Measurements from ENCODE around the gene MAPK12. TPM values are rescaled to one million over a fixed set of nuclear protein-coding genes. Genes with fewer than 3 reads are reported as not detected.

Gene MAPK12
- total and polyA plus RNA-seq, 2 of the 8 experiments (the other 6 are each of a cell fraction or from before 2014, with no cell fraction given) = 17.3 to 20.3 TPM

- H3K4me1 ChIP-seq (replicated peaks in 1 of 4; ENCODE audit: control insufficient read depth in 3 of 4, insufficient read depth in 4 of 4, low read length in 3 of 4) = peaks cover 0 to 9% (median 5%) of the 10 kb centered on the region in 4 experiments; a peak in 6 of 7 replicates
- CTCF ChIA-PET (ENCODE audit: partially characterized antibody) = interaction anchor here (1.0 to 1.1 kb wide), 3 partner anchors 11 to 38 kb away, joined by 3 to 5 read pairs (median 3); no protein-coding TSS in a partner anchor
Observed at GRCh38 chr22:50287731-50288130, 26.2 kb upstream of the MAPK12 start.

More at GRCh38 chr22:50287731-50288130, 26.2 kb upstream of the MAPK12 start:
- Histone ChIP-seq H3K4me3 (ENCODE audit: extremely low read depth in 1 of 4, insufficient read depth in 2 of 4, low read depth in 3 of 4, low read length in 4 of 4) (no peak overlapping the region), H2BK15ac (ENCODE audit: low read length) (no peak overlapping the region), H2AFZ (ENCODE audit: low read length) (no peak overlapping the region), H4K8ac (ENCODE audit: extremely low read depth, insufficient read depth, low read length) (peak overlapping the region; percentile 25; the same call in 1 of the 2 replicates), H3K9ac (replicated peaks in 1 of 4; ENCODE audit: extremely low read depth in 1 of 4, low read depth in 3 of 4, low read length in 3 of 4) (no peak overlapping the region), H4K20me1 (replicated peaks in 1 of 2; ENCODE audit: control insufficient read depth in 1 of 2, insufficient read depth in 2 of 2, low read length in 2 of 2) (peaks cover 8 to 28% of the 10 kb centered on the region in 2 experiments), H3K9me3 (ENCODE audit: insufficient read depth in 2 of 2, low read depth in 1 of 2, low read length in 1 of 2) (no peaks in the 10 kb centered on the region), H3K27me3 (replicated peaks in 1 of 4; ENCODE audit: control insufficient read depth in 3 of 4, extremely low read depth in 1 of 4, insufficient read depth in 3 of 4, low read length in 3 of 4) (no peaks in the 10 kb centered on the region), H3K79me1 (ENCODE audit: low read depth, low read length) (peaks cover 11% of the 10 kb centered on the region), H2BK20ac (ENCODE audit: low read length) (no peak overlapping the region), H3K14ac (ENCODE audit: insufficient read length) (no peak overlapping the region), H2BK12ac (ENCODE audit: low read depth, low read length) (no peak overlapping the region), H3K4ac (replicated peaks; ENCODE audit: insufficient read length, low read depth, low read length) (no peak overlapping the region), H3K18ac (ENCODE audit: extremely low read depth, low read length) (no peak overlapping the region), H3K27ac (ENCODE audit: low read depth, low read length) (no peak overlapping the region), H3K23me2 (ENCODE audit: low read depth, low read length) (no peaks in the 10 kb centered on the region), H4K91ac (replicated peaks; ENCODE audit: insufficient read length, low read length) (no peak overlapping the region), H3K23ac (ENCODE audit: insufficient read length) (no peak overlapping the region), H4K5ac (ENCODE audit: insufficient read length, low read depth, low read length) (no peak overlapping the region), H2BK5ac (ENCODE audit: low read depth, low read length) (no peak overlapping the region), H3K79me2 (ENCODE audit: control insufficient read depth in 1 of 2, insufficient read depth in 2 of 2, low read length in 2 of 2) (peaks cover 0 to 24% of the 10 kb centered on the region in 2 experiments; a peak in 2 of 4 replicates), H3K36me3 (ENCODE audit: control insufficient read depth in 2 of 4, insufficient read depth in 4 of 4, low read length in 3 of 4) (peaks cover 8 to 59% (median 12%) of the 10 kb centered on the region in 4 experiments; a peak in 7 of 8 replicates), H2BK120ac (replicated peaks; ENCODE audit: low read depth, low read length) (no peak overlapping the region), H3K56ac (replicated peaks; ENCODE audit: insufficient read length, low read depth, low read length) (no peak overlapping the region), H2AK5ac (ENCODE audit: low read depth, low read length) (no peak overlapping the region), H3K4me2 (ENCODE audit: insufficient read depth in 1 of 2, low read depth in 2 of 2, low read length in 2 of 2) (no peak overlapping the region)
- POLR2A ChIA-PET (ENCODE audit: partially characterized antibody) = interaction anchor here (0.9 to 1.3 kb wide), 2 partner anchors 11 to 12 kb away, joined by 3 to 4 read pairs; no protein-coding TSS in a partner anchor
- no peak for FAIRE-seq
- TF ChIP-seq RNF2 (IDR thresholded peaks at IDR 0.05; ENCODE audit: borderline replicate concordance, low read depth, low read length, missing control alignments, poor library complexity, severe bottlenecking) = no peak
- no peak for TF ChIP-seq KDM1A (IDR thresholded peaks at IDR 0.05; ENCODE audit: borderline replicate concordance, low read length)
- no peak for TF ChIP-seq SRF (IDR thresholded peaks at IDR 0.05; ENCODE audit: low read depth, low read length)
- no peak for TF ChIP-seq KDM5A (IDR thresholded peaks at IDR 0.05; ENCODE audit: low read length)
- TF ChIP-seq TEAD4 (IDR thresholded peaks at IDR 0.05; ENCODE audit: low read depth, low read length) = no peak
- no peak for DNase-seq (ENCODE audit: low read depth in 1 of 2, low spot score in 2 of 2)
- 94% methylated on average over 29 of the region's 31 CpGs; no CpG with 5 or more reads in 1 of the 2 experiments for WGBS, 2 experiments (ENCODE audit: extremely low coverage in 1 of 2, insufficient coverage in 1 of 2, insufficient read length in 1 of 2, insufficient replicate concordance in 2 of 2, low coverage in 1 of 2, low lambda C conversion rate in 2 of 2, missing lambda C conversion rate in 1 of 2)

Data from H1 (cell line).